GM21619 (cell line): Measurements from ENCODE around the gene FAM20A.

Experiments
- ATAC-seq: cut with Tn5 transposase; IDR thresholded peaks from one replicate; pipeline ENCODE4 v1.9.1; 2021; ENCODE audit not compliant: unreplicated experiment

FAM20A gene

DNA sequence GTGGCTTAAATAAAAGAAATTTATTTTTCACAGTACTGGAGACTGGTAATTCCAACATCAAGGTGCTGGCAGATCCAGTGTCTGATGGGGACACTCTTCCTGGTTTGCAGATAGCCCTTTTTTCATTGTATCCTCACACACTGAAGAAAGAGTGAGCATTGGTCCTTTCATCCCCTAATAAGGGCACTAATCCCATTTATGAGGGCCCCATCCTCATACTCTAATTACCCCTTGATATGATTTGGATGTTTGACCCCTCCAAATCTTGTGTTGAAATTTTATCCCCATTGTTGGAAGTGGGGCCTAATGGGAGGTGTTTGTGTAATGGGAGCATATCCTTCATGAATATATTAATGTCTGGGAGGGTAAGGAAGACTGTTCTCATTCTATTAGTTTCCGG, 9.4 kb upstream of the FAM20A start:
- no peak for ATAC-seq

- no peak for ATAC-seq
Observed at GRCh38 chr17:68608515-68609130, 7.5 kb upstream of the FAM20A start.

GRCh38 chr17:68606451-68607307, 5.5 kb upstream of the FAM20A start:
- no peak for ATAC-seq

GRCh38 chr17:68605914-68606313, 4.7 kb upstream of the FAM20A start:
- no peak for ATAC-seq

DNA sequence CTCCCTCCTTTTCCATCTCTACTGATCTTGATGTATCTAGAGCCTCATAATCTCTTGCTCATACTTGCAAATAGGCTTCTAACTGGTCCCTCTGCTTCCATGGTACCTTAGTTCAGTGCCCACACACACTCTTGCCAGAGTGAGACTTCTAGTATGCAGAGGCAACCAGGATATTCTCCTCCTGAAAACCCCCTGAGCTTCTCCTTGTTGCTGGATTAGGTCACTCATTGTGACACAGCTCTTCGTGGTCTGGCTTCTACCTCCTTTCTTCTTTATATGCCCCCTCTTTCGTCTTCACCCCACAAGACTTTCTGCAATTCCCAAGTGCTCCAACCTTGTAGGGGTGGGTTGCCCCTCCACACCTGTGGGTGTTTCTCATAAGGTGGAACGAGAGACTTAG, 2.5 kb upstream of the FAM20A start:
- ATAC-seq: no peak

- no peak for ATAC-seq
Observed at GRCh38 chr17:68603027-68603426, 1.9 kb upstream of the FAM20A start.

GRCh38 chr17:68602289-68602688, 1.1 kb upstream of the FAM20A start:
- no peak for ATAC-seq

DNA sequence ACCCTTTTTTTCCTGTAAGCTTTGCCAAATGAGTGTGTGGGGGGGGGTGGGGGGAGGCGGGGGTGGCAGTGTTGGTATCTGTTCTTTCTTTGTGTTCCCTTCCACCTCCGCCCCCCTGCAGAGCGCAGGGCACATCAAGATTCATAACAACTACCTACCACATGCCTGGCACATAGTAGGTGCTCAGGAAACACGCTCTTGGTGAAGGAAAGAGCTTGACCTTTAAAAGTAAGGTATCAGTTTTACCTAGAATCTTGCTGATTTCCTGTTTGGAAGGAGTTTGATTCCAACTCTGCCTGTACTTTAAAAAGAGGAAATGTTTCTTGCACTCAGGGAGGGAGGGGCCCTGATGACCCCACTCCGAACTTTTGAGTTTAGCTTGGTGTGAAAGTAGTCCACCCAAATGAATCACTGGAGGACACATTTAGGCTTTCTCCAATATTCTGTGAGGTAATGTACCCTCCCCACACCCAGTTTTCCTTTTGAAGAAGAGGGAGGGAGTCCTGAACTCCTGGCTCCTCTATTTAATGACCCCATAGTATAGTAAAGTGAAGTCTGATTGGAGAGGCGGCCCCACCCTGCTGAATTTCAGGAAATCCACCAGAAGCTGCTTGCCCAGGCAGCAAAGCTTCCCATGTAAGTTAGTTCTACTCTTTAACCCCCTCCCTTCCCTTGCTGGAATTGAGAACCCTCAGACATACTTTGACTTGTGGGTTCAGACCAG, 560 bp upstream of the FAM20A start:
- no peak for ATAC-seq

- ATAC-seq: no peak
Observed at GRCh38 chr17:68600067-68600930, 868 bp downstream of the FAM20A start.

- no peak for ATAC-seq
Observed at GRCh38 chr17:68599552-68600066, 1.6 kb downstream of the FAM20A start.

- no peak for ATAC-seq
Observed at GRCh38 chr17:68599091-68599490, 2.1 kb downstream of the FAM20A start.

- ATAC-seq: no peak
Observed at GRCh38 chr17:68598545-68598961, 2.6 kb downstream of the FAM20A start.

- no peak for ATAC-seq
Observed at GRCh38 chr17:68598074-68598473, 3.1 kb downstream of the FAM20A start.

GRCh38 chr17:68596411-68596945, 4.7 kb downstream of the FAM20A start:
- ATAC-seq: no peak

- no peak for ATAC-seq
Observed at GRCh38 chr17:68595986-68596385, 5.2 kb downstream of the FAM20A start.

DNA sequence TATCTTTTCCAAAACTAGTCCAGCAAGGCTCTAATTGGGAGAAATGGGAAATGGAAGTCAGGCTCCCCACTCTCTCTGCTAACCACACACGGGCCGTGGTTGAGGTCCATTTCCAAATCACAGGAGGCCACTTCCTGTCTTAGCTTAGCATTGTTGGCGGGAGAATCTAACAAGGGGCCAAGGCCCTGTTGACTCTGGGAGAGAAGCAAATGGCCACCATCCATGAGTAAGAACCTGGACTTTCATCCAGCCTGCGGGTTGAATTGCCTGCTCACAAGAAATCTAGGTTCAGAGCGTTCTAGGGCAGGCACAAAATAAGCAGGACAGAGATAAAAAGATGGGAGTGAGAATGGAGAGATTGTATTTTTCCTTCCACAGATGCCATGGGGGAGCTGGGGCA, 5.7 kb downstream of the FAM20A start:
- ATAC-seq: no peak

GRCh38 chr17:68594552-68594951, 6.6 kb downstream of the FAM20A start:
- ATAC-seq: no peak

- no peak for ATAC-seq
Observed at GRCh38 chr17:68592682-68593641, 8.2 kb downstream of the FAM20A start.

GRCh38 chr17:68592009-68592408, 9.2 kb downstream of the FAM20A start:
- no peak for ATAC-seq
